Caco-2 (cell line): ENCODE data around the gene CCN5. TPM values are rescaled to one million over a fixed set of nuclear protein-coding genes. Genes with fewer than 3 reads are reported as not detected.

ENCODE experiments used
- BruUV-seq: library from RNA; stranded (reverse); fragments of 400-500 nt; replicated peaks from 2 replicates; lab custom pipeline; 2021; lab: Mats Ljungman, UMichigan
- CTCF ChIA-PET: fragments of 300-600 bp; sonication (Branson Sonifier 250); formaldehyde crosslinking; loops from one replicate; lab custom pipeline; 2022; ENCODE audit warnings: antibody characterized with exemption; lab: Charles Lee
- POLR2A ChIA-PET: fragments of 300-600 bp; sonication (Branson Sonifier 250); formaldehyde crosslinking; loops from one replicate; lab custom pipeline; 2022; ENCODE audit warnings: antibody characterized with exemption; lab: Charles Lee
- DNase-seq, 2 experiments: peaks; one replicate each; pipeline versions ENCODE4 v3.0.0 to v3.0.0-alpha.2; 2020 to 2022
- H3K27me3 ChIP-seq: replicated peaks from 2 replicates; pipeline ENCODE4 v1.6.0; 2011; ENCODE audit warnings: low read length; ENCODE audit not compliant: control insufficient read depth, insufficient read depth
- H3K36me3 ChIP-seq: 2 replicates; pipeline ENCODE4 v1.5.1; 2011; ENCODE audit warnings: low read length; ENCODE audit not compliant: control insufficient read depth, insufficient read depth
- H3K4me1 ChIP-seq: fragments of 250-450 bp; sonication (Bioruptor Pico); 2 replicates; pipeline ENCODE4 v1.5.1; 2020; ENCODE audit warnings: mild to moderate bottlenecking
- H3K4me3 ChIP-seq: 2 replicates; pipeline ENCODE4 v1.5.1; 2011; ENCODE audit warnings: low read depth, mild to moderate bottlenecking, control low read depth, low read length
- H3K9me3 ChIP-seq: fragments of 250-450 bp; sonication (Bioruptor Pico); 2 replicates; pipeline ENCODE4 v1.5.1; 2020; ENCODE audit warnings: mild to moderate bottlenecking, moderate library complexity
- H3K27ac Mint-ChIP-seq: one replicate; pipeline ENCODE4 v1.8.0; 2022; ENCODE audit warnings: mixed read lengths; ENCODE audit not compliant: unreplicated experiment
- H3K27me3 Mint-ChIP-seq: one replicate; pipeline ENCODE4 v1.8.0; 2022; ENCODE audit warnings: mixed read lengths; ENCODE audit not compliant: insufficient read depth, unreplicated experiment
- H3K36me3 Mint-ChIP-seq: one replicate; pipeline ENCODE4 v1.8.0; 2022; ENCODE audit warnings: mild to moderate bottlenecking, mixed read lengths; ENCODE audit not compliant: insufficient read depth, unreplicated experiment
- H3K4me1 Mint-ChIP-seq: one replicate; pipeline ENCODE4 v1.8.0; 2022; ENCODE audit warnings: low read depth, mixed read lengths; ENCODE audit not compliant: unreplicated experiment
- H3K4me3 Mint-ChIP-seq: one replicate; pipeline ENCODE4 v1.8.0; 2022; ENCODE audit warnings: mild to moderate bottlenecking, moderate library complexity, mixed read lengths; ENCODE audit not compliant: unreplicated experiment
- H3K9me3 Mint-ChIP-seq: one replicate; pipeline ENCODE4 v1.8.0; 2022; ENCODE audit warnings: mixed read lengths; ENCODE audit not compliant: unreplicated experiment
- CTCF ChIP-seq, 2 experiments: fragments of 200-600 bp in 1 of 2; IDR thresholded peaks; 1 replicate in 1 of 2; 2 replicates in 1 of 2; pipeline versions ENCODE4 v1.5.1 to v1.8.0; 2011 to 2022; ENCODE audit warnings: antibody characterized with exemption in 1 of 2, control low read depth in 1 of 2, inconsistent platforms in 1 of 2, low read depth in 1 of 2, low read length in 1 of 2, mild to moderate bottlenecking in 1 of 2, moderate library complexity in 1 of 2; ENCODE audit not compliant: insufficient read depth in 1 of 2, severe bottlenecking in 1 of 2, unreplicated experiment in 1 of 2
- intact Hi-C: fragments of 100-400 bp; cut with micrococcal nuclease; formaldehyde crosslinking; loops from one replicate; pipeline ENCODE4 v1.10.0; 2022; ENCODE audit not compliant: unreplicated experiment
- total RNA-seq: library from RNA; stranded (reverse); gene quantifications from 2 replicates; pipeline ENCODE4 v1.2.3, GENCODE V29; 2022

The CCN5 gene
- total RNA-seq, 1 experiment from 2014 or later, result not detected

GRCh38 chr20:44706301-44707017, 8.7 kb upstream of the CCN5 start:
- Mint-ChIP-seq H3K27ac (no peak overlapping the region), H3K36me3 (no peaks in the 10 kb centered on the region), H3K4me1 (no peaks in the 10 kb centered on the region), H3K27me3 (peaks cover 2% of the 10 kb centered on the region), H3K9me3 (no peaks in the 10 kb centered on the region), H3K4me3 (no peak overlapping the region)
- intact Hi-C loops, result no loop called here
- Histone ChIP-seq H3K9me3 (no peaks in the 10 kb centered on the region), H3K4me1 (no peaks in the 10 kb centered on the region), H3K27me3 (peaks cover 2% of the 10 kb centered on the region; the same call in 1 of the 2 replicates), H3K4me3 (no peak overlapping the region), H3K36me3 (no peaks in the 10 kb centered on the region)
- TF ChIP-seq CTCF (IDR thresholded peaks at IDR 0.05; ENCODE audit: insufficient read depth in 1 of 2, low read depth in 1 of 2, low read length in 1 of 2, severe bottlenecking in 1 of 2, unreplicated experiment in 1 of 2), result no peak
- CTCF ChIA-PET, result interaction anchor here (0.6 to 2.0 kb wide), 2 partner anchors 23 to 487 kb away, joined by 3 to 6 read pairs; no protein-coding TSS in a partner anchor
- DNase-seq, result no peak
- BruUV-seq, result no TSS peak
- POLR2A ChIA-PET, result no interaction called here

GRCh38 chr20:44707018-44707579, 8.1 kb upstream of the CCN5 start:
- Mint-ChIP-seq H3K4me1 (no peaks in the 10 kb centered on the region), H3K9me3 (no peaks in the 10 kb centered on the region), H3K27me3 (peaks cover 4% of the 10 kb centered on the region), H3K27ac (no peak overlapping the region), H3K4me3 (no peak overlapping the region), H3K36me3 (no peaks in the 10 kb centered on the region)
- ChIA-PET POLR2A (no interaction called here), CTCF (no interaction called here)
- no peaks in the 10 kb centered on the region for H3K36me3 ChIP-seq
- no peaks in the 10 kb centered on the region for H3K4me1 ChIP-seq
- H3K9me3 ChIP-seq, result no peaks in the 10 kb centered on the region
- H3K4me3 ChIP-seq, result no peak overlapping the region
- TF ChIP-seq CTCF (IDR thresholded peaks at IDR 0.05; ENCODE audit: insufficient read depth in 1 of 2, low read depth in 1 of 2, low read length in 1 of 2, severe bottlenecking in 1 of 2, unreplicated experiment in 1 of 2), result no peak
- intact Hi-C loops, result no loop called here
- BruUV-seq, result no TSS peak
- DNase-seq, result no peak
- H3K27me3 ChIP-seq, result peaks cover 2% of the 10 kb centered on the region; the same call in 1 of the 2 replicates

GRCh38 chr20:44709380-44709779, 5.8 kb upstream of the CCN5 start:
- no peak for DNase-seq
- TF ChIP-seq CTCF (IDR thresholded peaks at IDR 0.05; ENCODE audit: insufficient read depth in 1 of 2, low read depth in 1 of 2, low read length in 1 of 2, severe bottlenecking in 1 of 2, unreplicated experiment in 1 of 2), result no peak
- no peaks in the 10 kb centered on the region for H3K4me1 Mint-ChIP-seq
- H3K4me1 ChIP-seq, result no peaks in the 10 kb centered on the region
- H3K27ac Mint-ChIP-seq, result no peak overlapping the region
- peaks cover 4% of the 10 kb centered on the region for H3K27me3 Mint-ChIP-seq
- H3K27me3 ChIP-seq, result peaks cover 2% of the 10 kb centered on the region; the same call in 1 of the 2 replicates
- H3K4me3 ChIP-seq, result no peak overlapping the region
- H3K9me3 ChIP-seq, result no peaks in the 10 kb centered on the region
- H3K36me3 Mint-ChIP-seq, result no peaks in the 10 kb centered on the region
- no peaks in the 10 kb centered on the region for H3K36me3 ChIP-seq
- H3K4me3 Mint-ChIP-seq, result no peak overlapping the region
- ChIA-PET CTCF (interaction anchor here (1.0 to 1.3 kb wide), 2 partner anchors 24 kb away, joined by 3 to 4 read pairs; no protein-coding TSS in a partner anchor), POLR2A (no interaction called here)
- intact Hi-C loops, result no loop called here
- no TSS peak for BruUV-seq
- H3K9me3 Mint-ChIP-seq, result no peaks in the 10 kb centered on the region
